Glomerular visceral epithelial cell (primary cell): ENCODE measurements around the gene MRFAP1L1.
"Not testable (repeated sequence)": the region's sequence is repeated elsewhere in the genome, so short reads cannot be mapped to it uniquely, and the experiment has no call there.

Source experiments
- DNase-seq: peaks from one replicate; pipeline ENCODE4 v3.0.0-alpha.2; 2016; ENCODE audit errors: extremely low spot score

MRFAP1L1 gene

GRCh38 chr4:6688879-6689505 lies 20.7 kb downstream of the MRFAP1L1 start:
- peak; percentile 87 for DNase-seq

- DNase-seq = no peak
Measured at GRCh38 chr4:6687947-6688878, 21.5 kb downstream of the MRFAP1L1 start.

- DNase-seq = no peak
Measured at GRCh38 chr4:6686104-6686787, 23.4 kb downstream of the MRFAP1L1 start.

GRCh38 chr4:6684656-6685055 lies 25.0 kb downstream of the MRFAP1L1 start:
- no peak for DNase-seq

GRCh38 chr4:6682862-6683590 lies 26.6 kb downstream of the MRFAP1L1 start:
- DNase-seq = no peak

- DNase-seq = no peak
Measured at GRCh38 chr4:6681191-6681590, 28.5 kb downstream of the MRFAP1L1 start.

- no peak for DNase-seq
Measured at GRCh38 chr4:6680372-6681034, 29.2 kb downstream of the MRFAP1L1 start.

- DNase-seq = no peak
Measured at GRCh38 chr4:6676722-6677558, 32.7 kb downstream of the MRFAP1L1 start.

GRCh38 chr4:6674500-6675149 lies 35.0 kb downstream of the MRFAP1L1 start:
- DNase-seq = peak; percentile 50

- peak; percentile 92 for DNase-seq
Measured at GRCh38 chr4:6673660-6674499, 35.8 kb downstream of the MRFAP1L1 start.

- peak; percentile 38 for DNase-seq
Measured at GRCh38 chr4:6673191-6673659, 36.4 kb downstream of the MRFAP1L1 start.

- DNase-seq = not testable (repeated sequence)
Measured at GRCh38 chr4:6672541-6673190, 37.0 kb downstream of the MRFAP1L1 start.

- no peak for DNase-seq
Measured at GRCh38 chr4:6672131-6672530, 37.5 kb downstream of the MRFAP1L1 start.

GRCh38 chr4:6671648-6672047 lies 38.0 kb downstream of the MRFAP1L1 start:
- no peak for DNase-seq

- peak; percentile 88 for DNase-seq
Measured at GRCh38 chr4:6668391-6668790, 41.3 kb downstream of the MRFAP1L1 start.

GRCh38 chr4:6665320-6665654 lies 44.4 kb downstream of the MRFAP1L1 start:
- DNase-seq = no peak

GRCh38 chr4:6663596-6664393 lies 45.9 kb downstream of the MRFAP1L1 start:
- no peak for DNase-seq

GRCh38 chr4:6662591-6662990 lies 47.1 kb downstream of the MRFAP1L1 start:
- no peak for DNase-seq
